Keratinocyte (primary cell): ENCODE results near the gene GP1BB. TPM values are rescaled to one million over a fixed set of nuclear protein-coding genes. Genes with fewer than 3 reads are reported as not detected.

ENCODE experiments used
- DNase-seq: peaks from one replicate; pipeline ENCODE4 v3.0.0-alpha.2; 2011; ENCODE audit warnings: low read depth, missing footprints, low spot score
- FAIRE-seq: peaks from 2 replicates; lab custom pipeline; 2011; peaks lifted over from hg19 to GRCh38; lab: Jason Lieb, UNC
- H2AFZ ChIP-seq: 2 replicates; pipeline ENCODE4 v1.6.0; 2012; ENCODE audit warnings: low read length, control low read depth, inconsistent platforms; ENCODE audit not compliant: control insufficient read depth
- H3K27ac ChIP-seq: 2 replicates; pipeline ENCODE4 v1.5.1; 2011; ENCODE audit warnings: low read length; ENCODE audit not compliant: control insufficient read depth, insufficient read depth
- H3K27me3 ChIP-seq: 3 replicates; pipeline ENCODE4 v1.6.0; 2011; ENCODE audit warnings: low read length; ENCODE audit not compliant: control insufficient read depth, insufficient read depth; ENCODE audit errors: extremely low read depth
- H3K36me3 ChIP-seq, 2 experiments: 2 replicates in 1 of 2; 3 replicates in 1 of 2; pipeline ENCODE4 v1.5.1; 2011; ENCODE audit warnings: low read length in 2 of 2, mild to moderate bottlenecking in 1 of 2; ENCODE audit not compliant: control insufficient read depth in 2 of 2, insufficient read depth in 2 of 2; ENCODE audit errors: extremely low read depth in 1 of 2
- H3K4me1 ChIP-seq: 3 replicates; pipeline ENCODE4 v1.5.1; 2011; ENCODE audit warnings: low read length; ENCODE audit not compliant: control insufficient read depth, insufficient read depth; ENCODE audit errors: extremely low read depth
- H3K4me2 ChIP-seq: 3 replicates; pipeline ENCODE4 v1.6.0; 2011; ENCODE audit warnings: low read depth, low read length; ENCODE audit not compliant: control insufficient read depth, insufficient read depth; ENCODE audit errors: extremely low read depth
- H3K4me3 ChIP-seq, 3 experiments: fragments of 200-600 bp in 1 of 3; sonication (generic) in 1 of 3; 2 replicates in 2 of 3; 3 replicates in 1 of 3; pipeline ENCODE4 v1.5.1; 2011 to 2016; ENCODE audit warnings: low read length in 3 of 3, mild to moderate bottlenecking in 3 of 3, control low read depth in 2 of 3, inconsistent platforms in 1 of 3, low read depth in 1 of 3, mixed read lengths in 1 of 3, mixed run types in 1 of 3, moderate library complexity in 1 of 3; ENCODE audit not compliant: control insufficient read depth in 2 of 3, insufficient read depth in 2 of 3; ENCODE audit errors: extremely low read depth in 1 of 3
- H3K79me2 ChIP-seq: 2 replicates; pipeline ENCODE4 v1.6.0; 2012; ENCODE audit warnings: low read length; ENCODE audit not compliant: control insufficient read depth, insufficient read depth
- H3K9ac ChIP-seq: 3 replicates; pipeline ENCODE4 v1.6.0; 2011; ENCODE audit warnings: low read length; ENCODE audit not compliant: control insufficient read depth, insufficient read depth; ENCODE audit errors: extremely low read depth
- H3K9me1 ChIP-seq: 3 replicates; pipeline ENCODE4 v1.6.0; 2011; ENCODE audit warnings: low read length; ENCODE audit not compliant: control insufficient read depth, insufficient read depth; ENCODE audit errors: extremely low read depth
- H3K9me3 ChIP-seq: 2 replicates; pipeline ENCODE4 v1.5.1; 2012; ENCODE audit warnings: low read depth, low read length; ENCODE audit not compliant: control insufficient read depth
- H4K20me1 ChIP-seq: 3 replicates; pipeline ENCODE4 v1.6.0; 2011; ENCODE audit warnings: low read length; ENCODE audit not compliant: control insufficient read depth, insufficient read depth; ENCODE audit errors: extremely low read depth
- EZH2 ChIP-seq: IDR thresholded peaks from one replicate; pipeline ENCODE4 v1.6.1; 2012; ENCODE audit warnings: inconsistent platforms, mild to moderate bottlenecking, low read length, moderate library complexity
- dilution Hi-C: fragments of 300-500 bp; cut with MboI; formaldehyde crosslinking; loops from one replicate; pipeline ENCODE4 v1.7.0; 2020; ENCODE audit warnings: low sequenced_read_pairs; ENCODE audit not compliant: extremely low pct_ligation_motif_present
- polyA plus RNA-seq, 5 experiments: library from polyadenylated mRNA; depleted of rRNA in 3 of 5; stranded (reverse) in 3 of 5; stranded (forward) in 1 of 5; unstranded in 1 of 5; fragments of >200 nt; gene quantifications; 1 replicate in 1 of 5; 2 replicates in 3 of 5; 3 replicates in 1 of 5; pipeline versions ENCODE4 v1.2.1 to v1.2.3, GENCODE V29; 2011 to 2012; ENCODE audit warnings: missing spikeins in 2 of 5, low read depth in 1 of 5, low replicate concordance in 1 of 5
- TF ChIP-seq, protein P1 (sequence below), 3 experiments: IDR thresholded peaks in 1 of 3; conservative IDR thresholded peaks in 1 of 3; optimal IDR thresholded peaks in 1 of 3; 2 replicates in 2 of 3; 3 replicates in 1 of 3; pipeline versions ENCODE3 to v1.5.1; 2011; ENCODE audit warnings: low read length in 3 of 3, mild to moderate bottlenecking in 3 of 3, moderate library complexity in 2 of 3, control low read depth in 1 of 3, inconsistent platforms in 1 of 3; ENCODE audit not compliant: insufficient read depth in 2 of 3; ENCODE audit errors: extremely low read depth in 1 of 3

GP1BB gene
- polyA plus RNA-seq, 1 donor (not counting 4 experiments of a cell fraction or from before 2014, with no cell fraction given), result 0.05 TPM

- no peak overlapping the region for H3K27ac ChIP-seq
- H3K9ac ChIP-seq, result no peak overlapping the region
- dilution Hi-C loops, result no loop called here
Measured at GRCh38 chr22:19745155-19746101, 22.1 kb downstream of the GP1BB start.

DNA sequence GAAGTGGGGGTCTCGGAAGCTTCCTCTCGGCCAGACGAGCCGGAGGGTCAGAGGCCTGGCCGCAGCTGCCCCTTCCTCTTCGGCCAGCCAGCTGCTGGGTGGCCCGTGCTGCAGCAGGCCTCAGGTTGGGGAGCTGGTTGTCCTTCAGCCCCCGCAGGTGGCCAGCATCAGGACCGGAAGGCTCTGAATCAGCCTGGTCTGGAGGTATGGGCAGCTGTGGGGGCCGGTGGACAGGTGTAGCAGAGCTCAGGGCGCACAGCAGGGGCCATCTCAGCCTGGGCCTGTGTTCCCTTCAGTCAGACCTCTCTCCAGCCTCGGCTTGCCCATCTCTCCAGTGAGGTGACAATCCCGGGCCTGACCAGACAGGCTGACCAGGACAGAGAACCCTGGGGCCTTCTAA lies 23.4 kb downstream of the GP1BB start:
- dilution Hi-C loops, result no loop called here
- H3K9me3 ChIP-seq, result no peaks in the 10 kb centered on the region
- DNase-seq (no peak), FAIRE-seq (no peak)
- no peaks in the 10 kb centered on the region for H3K9me1 ChIP-seq
- H3K36me3 ChIP-seq, result no peaks in the 10 kb centered on the region
- no peaks in the 10 kb centered on the region for H3K79me2 ChIP-seq
- H3K4me2 ChIP-seq, result no peak overlapping the region
- no peak overlapping the region for H2AFZ ChIP-seq
- H4K20me1 ChIP-seq, result no peaks in the 10 kb centered on the region
- H3K9ac ChIP-seq, result no peak overlapping the region
- no peak overlapping the region for H3K27ac ChIP-seq
- no peak overlapping the region for H3K4me3 ChIP-seq
- H3K4me1 ChIP-seq, result no peaks in the 10 kb centered on the region
- TF ChIP-seq, protein P1, sequence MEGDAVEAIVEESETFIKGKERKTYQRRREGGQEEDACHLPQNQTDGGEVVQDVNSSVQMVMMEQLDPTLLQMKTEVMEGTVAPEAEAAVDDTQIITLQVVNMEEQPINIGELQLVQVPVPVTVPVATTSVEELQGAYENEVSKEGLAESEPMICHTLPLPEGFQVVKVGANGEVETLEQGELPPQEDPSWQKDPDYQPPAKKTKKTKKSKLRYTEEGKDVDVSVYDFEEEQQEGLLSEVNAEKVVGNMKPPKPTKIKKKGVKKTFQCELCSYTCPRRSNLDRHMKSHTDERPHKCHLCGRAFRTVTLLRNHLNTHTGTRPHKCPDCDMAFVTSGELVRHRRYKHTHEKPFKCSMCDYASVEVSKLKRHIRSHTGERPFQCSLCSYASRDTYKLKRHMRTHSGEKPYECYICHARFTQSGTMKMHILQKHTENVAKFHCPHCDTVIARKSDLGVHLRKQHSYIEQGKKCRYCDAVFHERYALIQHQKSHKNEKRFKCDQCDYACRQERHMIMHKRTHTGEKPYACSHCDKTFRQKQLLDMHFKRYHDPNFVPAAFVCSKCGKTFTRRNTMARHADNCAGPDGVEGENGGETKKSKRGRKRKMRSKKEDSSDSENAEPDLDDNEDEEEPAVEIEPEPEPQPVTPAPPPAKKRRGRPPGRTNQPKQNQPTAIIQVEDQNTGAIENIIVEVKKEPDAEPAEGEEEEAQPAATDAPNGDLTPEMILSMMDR (optimal IDR thresholded peaks at IDR 0.05 in 1 of 3, IDR thresholded peaks at IDR 0.05 in 1 of 3, conservative IDR thresholded peaks at IDR 0.05 in 1 of 3; ENCODE audit: extremely low read depth in 1 of 3, insufficient read depth in 2 of 3, low read length in 3 of 3), result no peak
- TF ChIP-seq EZH2, result no peak
- H3K27me3 ChIP-seq, result no peaks in the 10 kb centered on the region

More at GRCh38 chr22:19745155-19746101, 22.1 kb downstream of the GP1BB start:
- no peak for DNase-seq
- H3K4me3 ChIP-seq, result no peak overlapping the region
- no peaks in the 10 kb centered on the region for H3K9me3 ChIP-seq
- H3K36me3 ChIP-seq, result no peaks in the 10 kb centered on the region
- no peak for FAIRE-seq
- no peaks in the 10 kb centered on the region for H3K79me2 ChIP-seq
- no peaks in the 10 kb centered on the region for H4K20me1 ChIP-seq
- H2AFZ ChIP-seq, result peak overlapping the region; percentile 15
- no peak for TF ChIP-seq EZH2
- H3K9me1 ChIP-seq, result no peaks in the 10 kb centered on the region
- no peaks in the 10 kb centered on the region for H3K27me3 ChIP-seq
- H3K4me1 ChIP-seq, result no peaks in the 10 kb centered on the region
- H3K4me2 ChIP-seq, result no peak overlapping the region
